ENCODE data around the gene TMEM266.

TMEM266 gene

GRCh38 chr15:76054201-76054600 is 5.6 kb upstream of the TMEM266 start (continued):
- TF ChIP-seq, protein P1, sequence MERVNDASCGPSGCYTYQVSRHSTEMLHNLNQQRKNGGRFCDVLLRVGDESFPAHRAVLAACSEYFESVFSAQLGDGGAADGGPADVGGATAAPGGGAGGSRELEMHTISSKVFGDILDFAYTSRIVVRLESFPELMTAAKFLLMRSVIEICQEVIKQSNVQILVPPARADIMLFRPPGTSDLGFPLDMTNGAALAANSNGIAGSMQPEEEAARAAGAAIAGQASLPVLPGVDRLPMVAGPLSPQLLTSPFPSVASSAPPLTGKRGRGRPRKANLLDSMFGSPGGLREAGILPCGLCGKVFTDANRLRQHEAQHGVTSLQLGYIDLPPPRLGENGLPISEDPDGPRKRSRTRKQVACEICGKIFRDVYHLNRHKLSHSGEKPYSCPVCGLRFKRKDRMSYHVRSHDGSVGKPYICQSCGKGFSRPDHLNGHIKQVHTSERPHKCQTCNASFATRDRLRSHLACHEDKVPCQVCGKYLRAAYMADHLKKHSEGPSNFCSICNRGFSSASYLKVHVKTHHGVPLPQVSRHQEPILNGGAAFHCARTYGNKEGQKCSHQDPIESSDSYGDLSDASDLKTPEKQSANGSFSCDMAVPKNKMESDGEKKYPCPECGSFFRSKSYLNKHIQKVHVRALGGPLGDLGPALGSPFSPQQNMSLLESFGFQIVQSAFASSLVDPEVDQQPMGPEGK (tag by site-specific recombination; IDR thresholded peaks at IDR 0.05) = peak; percentile 32; the same call in 1 of the 2 replicates
- TF ChIP-seq MZF1 (tag by site-specific recombination; IDR thresholded peaks at IDR 0.05; ENCODE audit: borderline replicate concordance) (0 out of 2 replicates have a peak, but pooled peaks have one; percentile 37), ZNF600 (tag by site-specific recombination; IDR thresholded peaks at IDR 0.05) (peak; percentile 84), ZFP69B (tag by site-specific recombination; IDR thresholded peaks at IDR 0.05) (0 out of 2 replicates have a peak, but pooled peaks have one; percentile 26), ZNF140 (tag by site-specific recombination; IDR thresholded peaks at IDR 0.05) (peak; percentile 44; the same call in 1 of the 2 replicates), PRDM10 (tag by site-specific recombination; IDR thresholded peaks at IDR 0.05) (peak; percentile 23; the same call in 1 of the 2 replicates), ZBTB17 (tag by site-specific recombination; IDR thresholded peaks at IDR 0.05) (peak; percentile 82), ZNF24 (tag by site-specific recombination; IDR thresholded peaks at IDR 0.05) (0 out of 2 replicates have a peak, but pooled peaks have one; percentile 35)

DNA sequence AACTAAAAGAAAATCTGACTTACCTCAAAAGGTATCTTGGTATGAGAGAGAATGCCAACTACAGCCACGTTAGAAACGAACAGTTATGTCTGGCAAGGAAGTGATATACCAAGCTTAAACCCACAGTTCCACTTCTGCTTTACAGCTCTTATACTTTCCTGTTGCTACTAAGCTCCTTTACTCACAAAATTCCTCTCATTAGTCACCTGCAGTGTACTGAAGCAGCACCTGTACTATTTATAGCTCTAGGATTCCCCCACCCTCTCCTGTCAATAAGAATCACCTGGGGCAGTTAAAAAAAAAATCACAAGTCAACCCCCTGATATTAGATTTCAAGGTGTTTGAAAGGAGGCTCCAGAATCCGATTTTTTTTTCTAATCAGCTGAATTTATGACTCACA is 2.9 kb upstream of the TMEM266 start:
- no peaks in the 10 kb centered on the region for H3K36me3 ChIP-seq (ENCODE audit: control insufficient read depth in 2 of 2, insufficient read depth in 1 of 2, low read length in 2 of 2)
- ChIA-PET CTCF (interaction anchor here (0.5 to 9.4 kb wide), 31 partner anchors 9 to 1666 kb away, joined by 3 to 261 read pairs (median 4); partner anchors contain the start of gene UBE2Q2), POLR2A (interaction anchor here (0.5 to 0.7 kb wide), 2 partner anchors 8 to 875 kb away, joined by 3 read pairs; partner anchors contain the start of gene RCN2)
- no peak overlapping the region for H3K27ac ChIP-seq (ENCODE audit: extremely low read depth, low read depth, low read length)
- no peaks in the 10 kb centered on the region for H3K4me1 ChIP-seq (ENCODE audit: control insufficient read depth, insufficient read depth, low read length)
- no peak overlapping the region for H3K4me3 ChIP-seq (ENCODE audit: low read depth, low read length)
- H3K9me3 ChIP-seq (ENCODE audit: control insufficient read depth, insufficient read depth, low read depth, low read length) = no peaks in the 10 kb centered on the region
- no peak for TF ChIP-seq ZNF416 (tag by site-specific recombination; IDR thresholded peaks at IDR 0.05)

GRCh38 chr15:76057332-76058000 is 2.3 kb upstream of the TMEM266 start:
- Histone ChIP-seq H3K27ac (ENCODE audit: extremely low read depth, low read depth, low read length) (no peak overlapping the region), H3K4me3 (ENCODE audit: low read depth, low read length) (peak overlapping the region; percentile 16), H3K4me1 (ENCODE audit: control insufficient read depth, insufficient read depth, low read length) (no peaks in the 10 kb centered on the region), H3K36me3 (ENCODE audit: control insufficient read depth in 2 of 2, insufficient read depth in 1 of 2, low read length in 2 of 2) (no peaks in the 10 kb centered on the region), H3K9me3 (ENCODE audit: control insufficient read depth, insufficient read depth, low read depth, low read length) (no peaks in the 10 kb centered on the region)
- POLR2A ChIA-PET = no interaction called here
- CTCF ChIA-PET = interaction anchor here (0.6 to 9.4 kb wide), 36 partner anchors 8 to 1445 kb away, joined by 3 to 261 read pairs (median 3); partner anchors contain the start of gene UBE2Q2
- no peak for TF ChIP-seq GLI2 (tag by site-specific recombination; IDR thresholded peaks at IDR 0.05; ENCODE audit: borderline replicate concordance, low read depth)
- peak; percentile 50 for TF ChIP-seq PRDM10 (tag by site-specific recombination; IDR thresholded peaks at IDR 0.05)
- no peak for TF ChIP-seq ZNF561 (tag by site-specific recombination; IDR thresholded peaks at IDR 0.05; ENCODE audit: borderline replicate concordance)
- TF ChIP-seq, protein P2, sequence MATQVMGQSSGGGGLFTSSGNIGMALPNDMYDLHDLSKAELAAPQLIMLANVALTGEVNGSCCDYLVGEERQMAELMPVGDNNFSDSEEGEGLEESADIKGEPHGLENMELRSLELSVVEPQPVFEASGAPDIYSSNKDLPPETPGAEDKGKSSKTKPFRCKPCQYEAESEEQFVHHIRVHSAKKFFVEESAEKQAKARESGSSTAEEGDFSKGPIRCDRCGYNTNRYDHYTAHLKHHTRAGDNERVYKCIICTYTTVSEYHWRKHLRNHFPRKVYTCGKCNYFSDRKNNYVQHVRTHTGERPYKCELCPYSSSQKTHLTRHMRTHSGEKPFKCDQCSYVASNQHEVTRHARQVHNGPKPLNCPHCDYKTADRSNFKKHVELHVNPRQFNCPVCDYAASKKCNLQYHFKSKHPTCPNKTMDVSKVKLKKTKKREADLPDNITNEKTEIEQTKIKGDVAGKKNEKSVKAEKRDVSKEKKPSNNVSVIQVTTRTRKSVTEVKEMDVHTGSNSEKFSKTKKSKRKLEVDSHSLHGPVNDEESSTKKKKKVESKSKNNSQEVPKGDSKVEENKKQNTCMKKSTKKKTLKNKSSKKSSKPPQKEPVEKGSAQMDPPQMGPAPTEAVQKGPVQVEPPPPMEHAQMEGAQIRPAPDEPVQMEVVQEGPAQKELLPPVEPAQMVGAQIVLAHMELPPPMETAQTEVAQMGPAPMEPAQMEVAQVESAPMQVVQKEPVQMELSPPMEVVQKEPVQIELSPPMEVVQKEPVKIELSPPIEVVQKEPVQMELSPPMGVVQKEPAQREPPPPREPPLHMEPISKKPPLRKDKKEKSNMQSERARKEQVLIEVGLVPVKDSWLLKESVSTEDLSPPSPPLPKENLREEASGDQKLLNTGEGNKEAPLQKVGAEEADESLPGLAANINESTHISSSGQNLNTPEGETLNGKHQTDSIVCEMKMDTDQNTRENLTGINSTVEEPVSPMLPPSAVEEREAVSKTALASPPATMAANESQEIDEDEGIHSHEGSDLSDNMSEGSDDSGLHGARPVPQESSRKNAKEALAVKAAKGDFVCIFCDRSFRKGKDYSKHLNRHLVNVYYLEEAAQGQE (tag by site-specific recombination; IDR thresholded peaks at IDR 0.05) = no peak
- TF ChIP-seq, protein P3, sequence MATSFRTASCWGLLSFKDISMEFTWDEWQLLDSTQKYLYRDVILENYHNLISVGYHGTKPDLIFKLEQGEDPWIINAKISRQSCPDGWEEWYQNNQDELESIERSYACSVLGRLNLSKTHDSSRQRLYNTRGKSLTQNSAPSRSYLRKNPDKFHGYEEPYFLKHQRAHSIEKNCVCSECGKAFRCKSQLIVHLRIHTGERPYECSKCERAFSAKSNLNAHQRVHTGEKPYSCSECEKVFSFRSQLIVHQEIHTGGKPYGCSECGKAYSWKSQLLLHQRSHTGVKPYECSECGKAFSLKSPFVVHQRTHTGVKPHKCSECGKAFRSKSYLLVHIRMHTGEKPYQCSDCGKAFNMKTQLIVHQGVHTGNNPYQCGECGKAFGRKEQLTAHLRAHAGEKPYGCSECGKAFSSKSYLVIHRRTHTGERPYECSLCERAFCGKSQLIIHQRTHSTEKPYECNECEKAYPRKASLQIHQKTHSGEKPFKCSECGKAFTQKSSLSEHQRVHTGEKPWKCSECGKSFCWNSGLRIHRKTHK (tag by site-specific recombination; IDR thresholded peaks at IDR 0.05) = no peak
- no peak for TF ChIP-seq ZNF416 (tag by site-specific recombination; IDR thresholded peaks at IDR 0.05)
- no peak for TF ChIP-seq ZNF114 (tag by site-specific recombination; IDR thresholded peaks at IDR 0.05)
